ENCODE measurements around the gene PRUNE1. TPM values are rescaled to one million over a fixed set of nuclear protein-coding genes. Genes with fewer than 3 reads are reported as not detected.

The PRUNE1 gene
- total RNA-seq, 1 donor from 2014 or later, result 22.6 TPM

DNA sequence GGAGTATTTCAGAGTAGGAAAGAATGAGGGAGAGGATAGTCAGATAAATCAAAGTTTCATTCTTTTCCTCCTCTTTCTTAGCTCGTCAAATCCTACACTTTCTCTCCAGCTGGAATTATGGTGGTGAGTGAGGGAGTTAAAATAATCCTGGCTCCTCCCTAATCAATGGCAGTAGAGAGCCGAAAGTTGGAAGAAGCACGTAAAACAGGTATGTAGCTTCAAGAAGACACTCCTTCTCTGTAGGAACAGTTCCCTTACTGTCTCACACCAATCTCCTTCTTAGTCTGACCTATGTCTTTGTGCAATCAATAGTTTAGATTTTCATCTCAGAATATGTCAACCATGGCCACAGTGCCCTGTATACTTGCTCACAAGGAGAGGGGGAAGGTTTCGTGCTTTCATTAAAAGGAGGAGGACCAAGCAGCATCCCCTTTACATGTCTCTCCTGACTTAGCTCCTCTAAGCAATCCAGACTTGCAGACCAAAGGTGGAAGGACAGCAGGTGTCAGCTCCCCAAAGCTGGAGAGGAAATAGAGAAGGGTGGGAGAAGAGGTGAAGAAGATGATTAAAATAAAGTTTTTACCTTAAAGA is 2.4 kb upstream of the PRUNE1 start:
- no peak for DNase-seq (ENCODE audit: low spot score)

DNA sequence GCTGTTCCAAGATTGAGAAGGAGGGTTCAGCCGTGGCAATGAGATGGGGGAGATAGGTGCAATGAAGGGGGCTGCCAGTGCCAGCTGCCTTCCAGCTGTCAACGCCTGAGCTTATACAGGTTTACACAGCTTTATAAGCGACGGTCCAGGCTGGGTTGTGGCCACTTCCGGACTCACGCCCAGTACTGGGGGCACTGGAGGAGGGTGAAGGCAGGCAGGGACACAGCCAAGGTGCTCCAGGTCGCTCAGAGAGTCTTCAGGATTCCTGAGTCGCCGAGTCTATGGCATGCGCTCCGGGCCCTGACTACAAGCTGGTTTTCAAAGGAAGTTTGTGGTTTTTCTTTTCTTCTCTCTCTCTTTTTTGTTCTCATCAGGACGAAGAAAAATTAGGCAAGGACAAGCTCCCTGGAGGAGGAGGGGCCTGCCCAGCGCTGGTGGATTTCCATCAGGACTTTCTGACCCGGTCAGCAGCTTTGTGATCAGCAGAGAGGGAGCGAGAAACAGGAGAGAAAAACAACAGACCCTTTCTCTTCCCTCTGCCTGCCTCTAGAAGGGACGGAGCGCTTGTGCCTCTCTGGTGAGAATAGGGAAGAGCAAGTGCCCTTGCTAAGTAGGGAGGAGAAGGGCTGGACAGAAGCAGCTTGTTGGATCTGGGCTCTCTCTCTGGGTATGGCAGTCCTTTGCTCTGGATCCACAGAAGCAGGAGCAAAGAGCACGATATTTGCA is 1.8 kb upstream of the PRUNE1 start, which contains the start of gene MINDY1:
MINDY1 (minus strand) TSS at position 576 of the 726 bp plus-strand sequence. CDS start 4,285 bp downstream, outside the sequence.
- peak; percentile 93 for DNase-seq (ENCODE audit: low spot score)

DNA sequence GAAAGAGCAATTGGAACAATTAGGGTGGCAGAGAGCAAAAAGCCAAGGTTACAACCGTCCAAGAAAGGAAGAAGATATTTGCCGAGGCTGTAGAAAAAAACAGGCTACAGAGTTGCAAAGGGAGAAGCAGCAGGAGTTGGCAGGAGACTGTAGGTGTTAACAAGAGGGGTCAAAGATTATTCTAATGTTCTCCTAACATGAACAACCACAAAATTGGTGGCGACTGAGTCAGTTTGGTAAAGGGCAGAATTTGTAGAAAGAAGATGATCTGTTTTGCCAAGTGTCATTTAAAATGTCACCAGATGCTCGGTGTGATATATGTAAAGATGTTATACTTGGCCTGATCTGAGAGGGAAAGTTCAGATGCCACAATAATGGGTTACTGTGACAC is 401 bp upstream of the PRUNE1 start:
- no peak for DNase-seq (ENCODE audit: low spot score)

DNA sequence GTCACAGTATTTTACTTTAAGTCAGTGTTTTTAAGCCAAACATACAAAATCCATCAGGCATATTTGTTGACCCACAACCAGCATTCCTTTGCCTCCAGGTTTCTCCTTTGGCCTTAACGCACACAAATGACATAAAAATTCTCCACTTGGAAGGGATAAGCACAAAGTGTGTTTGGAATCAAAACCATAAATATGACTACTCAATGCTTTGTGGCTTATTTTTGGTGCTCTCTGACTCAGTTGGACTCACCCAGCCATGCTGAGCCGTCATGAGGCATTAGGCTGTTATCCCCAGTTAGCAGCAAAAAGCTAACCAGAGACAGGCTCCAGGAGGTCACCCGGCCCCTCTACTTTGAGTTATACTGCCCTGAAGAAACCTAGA is 948 bp downstream of the PRUNE1 start:
- DNase-seq (ENCODE audit: low spot score), result peak; percentile 48

DNA sequence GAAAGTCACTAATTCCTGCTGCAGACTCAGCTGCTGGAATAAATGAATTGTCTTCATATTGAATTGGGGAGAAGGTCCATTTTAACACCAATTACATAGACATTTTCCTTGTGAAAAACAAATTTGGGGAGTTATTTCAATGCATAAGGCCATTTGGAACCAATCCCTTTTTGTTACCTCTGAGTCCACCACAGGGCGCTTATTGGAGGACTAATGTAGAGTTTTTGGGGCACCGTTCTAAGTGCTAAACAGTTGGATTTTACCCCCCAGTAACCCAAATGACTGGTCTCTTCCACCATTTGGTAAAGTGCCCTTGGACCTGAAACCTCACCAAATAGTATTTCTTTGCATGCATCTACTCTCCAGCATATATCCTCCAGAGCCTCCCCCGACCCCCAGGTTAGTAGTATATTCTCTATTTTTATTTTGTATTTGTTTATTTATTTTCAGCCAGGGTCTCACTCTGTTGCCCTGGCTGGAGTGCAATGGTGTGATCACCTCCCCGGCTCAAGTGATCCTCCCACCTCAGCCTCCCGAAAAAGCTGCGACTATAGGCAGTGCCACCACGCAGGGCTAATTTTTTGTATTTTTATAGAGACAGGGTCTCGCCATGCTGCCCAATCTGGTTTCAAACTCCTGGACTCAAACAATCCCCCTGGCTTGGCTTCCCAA is 1.6 kb downstream of the PRUNE1 start:
- DNase-seq (ENCODE audit: low spot score), result no peak

DNA sequence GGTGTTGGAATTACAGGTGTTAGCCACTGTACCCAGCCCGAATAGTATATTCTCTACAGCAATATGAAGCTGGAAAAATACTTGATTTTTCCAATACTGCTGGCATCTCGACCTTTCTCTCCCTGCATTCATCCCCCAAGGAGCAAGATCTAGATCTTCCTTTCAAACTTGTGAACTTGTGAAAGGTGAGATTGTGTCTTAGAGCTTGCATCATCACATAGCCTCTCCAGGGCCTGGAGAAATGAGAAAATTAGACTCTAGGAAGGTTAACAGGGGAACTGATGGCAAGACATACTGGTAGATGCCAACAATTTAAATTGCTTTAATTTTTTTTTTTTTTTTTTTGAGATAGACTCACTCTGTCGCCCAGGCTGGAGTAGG is 2.1 kb downstream of the PRUNE1 start:
- no peak for DNase-seq (ENCODE audit: low spot score)

DNA sequence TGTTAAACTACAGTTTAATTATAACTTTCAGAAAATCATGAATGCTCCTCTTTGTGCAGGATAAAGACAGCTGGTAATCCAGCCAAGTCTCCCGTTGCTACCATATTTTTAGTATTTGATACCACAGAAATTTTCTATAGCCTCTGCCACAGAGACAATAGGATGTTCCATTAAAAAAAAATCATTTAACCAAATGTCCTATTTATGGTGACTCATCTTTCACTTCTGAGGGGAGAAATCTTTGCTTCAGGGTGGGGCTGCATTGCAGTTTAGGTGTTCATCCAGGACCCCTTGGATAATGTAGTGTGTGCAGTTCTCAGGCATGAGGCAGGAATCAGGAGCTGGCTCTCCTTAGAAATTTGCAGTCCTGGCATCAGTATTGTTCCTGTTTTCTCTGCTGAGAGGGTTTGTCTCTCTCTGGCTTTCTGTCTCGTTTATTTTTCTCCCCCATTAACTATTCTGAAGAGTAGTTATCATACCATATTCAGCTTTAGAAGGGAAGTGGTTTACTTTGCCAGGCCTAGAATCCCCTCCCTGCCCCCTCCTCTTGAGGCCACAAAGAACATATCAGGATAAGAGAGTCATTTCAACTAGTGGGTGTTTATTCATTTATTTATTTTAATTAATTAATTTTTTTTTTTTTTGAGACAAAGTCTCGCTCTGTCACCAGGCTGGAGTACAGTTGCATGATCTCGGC is 3.1 kb downstream of the PRUNE1 start:
- no peak for DNase-seq (ENCODE audit: low spot score)

DNA sequence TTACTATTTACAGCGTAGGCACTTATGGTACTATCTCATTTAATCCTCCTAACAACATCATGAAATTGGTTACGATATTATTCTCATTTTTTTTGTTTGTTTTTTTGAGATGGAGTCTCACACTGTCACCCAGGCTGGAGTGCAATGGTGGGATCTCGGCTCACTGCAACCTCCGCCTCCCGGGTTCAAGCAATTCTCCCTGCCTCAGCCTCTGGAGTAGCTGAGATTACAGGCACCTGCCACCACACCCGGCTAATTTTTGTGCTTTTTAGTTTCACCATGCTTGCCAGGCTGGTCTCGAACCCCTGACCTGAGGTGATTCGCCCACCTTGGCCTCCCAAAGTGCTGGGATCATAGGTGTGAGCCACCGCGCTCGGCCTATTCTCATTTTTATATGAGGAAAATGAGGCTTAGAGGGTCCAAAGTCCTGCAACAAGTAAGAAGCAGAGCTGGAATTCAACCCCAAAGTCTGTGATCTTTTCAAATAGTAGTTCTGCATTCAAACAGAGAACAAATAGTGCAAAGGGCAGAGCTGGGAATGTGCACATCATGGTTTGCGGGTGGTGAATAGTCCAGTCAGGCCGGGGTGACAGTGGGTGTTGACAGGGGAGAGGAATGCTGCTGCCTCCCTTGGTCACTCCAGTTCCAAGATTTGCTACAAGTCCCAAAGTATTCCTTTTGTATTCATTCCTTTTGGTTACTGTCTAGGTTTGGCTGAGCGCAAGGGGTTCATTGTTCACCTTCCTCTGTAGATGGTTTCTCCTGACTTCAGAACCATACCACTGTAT is 4.6 kb downstream of the PRUNE1 start:
- DNase-seq (ENCODE audit: low spot score), result no peak

DNA sequence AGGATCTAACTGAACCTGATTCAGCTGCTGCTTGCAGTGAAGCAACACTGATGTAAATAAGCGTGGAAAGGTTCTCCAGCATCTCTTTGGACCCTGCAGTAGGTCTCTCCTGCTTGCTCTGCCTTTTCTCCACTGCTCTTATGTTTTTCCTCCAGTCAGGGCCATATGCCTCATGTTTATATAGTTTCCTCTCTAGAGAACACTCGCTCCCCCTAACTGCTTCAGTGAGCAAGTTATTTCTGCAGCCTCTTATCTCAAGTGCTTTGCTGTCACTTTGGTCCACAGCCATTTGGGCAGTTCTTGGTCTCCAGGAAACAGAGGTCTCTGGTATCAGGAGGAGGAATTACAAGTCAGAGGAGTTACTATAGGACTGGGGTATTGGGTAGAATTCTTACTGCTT is 5.3 kb downstream of the PRUNE1 start:
- peak; percentile 96 for DNase-seq (ENCODE audit: low spot score)

DNA sequence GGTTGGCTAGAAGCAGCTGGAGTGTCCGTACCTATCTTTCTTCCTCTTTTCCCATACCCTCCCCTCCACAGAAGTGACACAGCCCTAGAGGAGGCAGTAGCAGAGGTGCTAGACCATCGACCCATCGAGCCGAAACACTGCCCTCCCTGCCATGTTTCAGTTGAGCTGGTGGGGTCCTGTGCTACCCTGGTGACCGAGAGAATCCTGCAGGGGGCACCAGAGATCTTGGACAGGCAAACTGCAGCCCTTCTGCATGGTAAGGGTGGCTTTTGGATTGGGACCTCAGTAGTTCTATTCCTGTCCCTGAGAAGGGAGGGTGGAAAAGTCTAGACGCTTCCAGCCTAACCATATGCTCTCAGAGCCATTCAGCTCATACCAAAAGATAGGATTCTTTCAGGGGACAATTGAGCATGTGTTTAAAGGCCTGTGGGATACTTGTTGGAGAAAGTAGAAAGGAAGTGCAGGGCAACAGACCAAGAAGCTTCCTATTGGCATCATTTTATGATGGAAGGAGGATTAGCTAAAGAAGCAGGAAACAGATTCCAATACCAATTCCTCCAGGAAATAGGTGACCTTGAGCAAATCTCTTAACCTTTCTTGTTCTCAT is 16.4 kb downstream of the PRUNE1 start:
- DNase-seq (ENCODE audit: low spot score), result peak; percentile 69

DNA sequence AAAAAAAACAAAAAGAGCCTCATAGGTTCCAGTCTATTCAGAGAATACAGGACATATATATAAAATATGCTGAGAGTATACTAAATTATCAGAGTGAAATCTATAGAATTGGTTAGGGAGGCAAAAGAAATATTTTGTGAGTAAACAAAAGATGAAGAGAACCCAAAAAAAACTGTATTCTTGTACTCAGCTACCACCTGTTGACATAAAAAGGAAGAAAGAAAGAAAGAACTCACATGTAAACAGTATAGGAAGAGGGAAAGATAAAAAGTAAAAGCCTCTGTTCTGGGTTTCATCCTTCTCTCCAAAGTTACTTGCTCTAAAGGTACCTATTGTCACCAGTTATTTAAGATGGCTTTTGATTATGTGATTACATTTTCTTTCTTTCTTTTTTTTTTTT is 18.2 kb downstream of the PRUNE1 start:
- DNase-seq (ENCODE audit: low spot score), result no peak

DNA sequence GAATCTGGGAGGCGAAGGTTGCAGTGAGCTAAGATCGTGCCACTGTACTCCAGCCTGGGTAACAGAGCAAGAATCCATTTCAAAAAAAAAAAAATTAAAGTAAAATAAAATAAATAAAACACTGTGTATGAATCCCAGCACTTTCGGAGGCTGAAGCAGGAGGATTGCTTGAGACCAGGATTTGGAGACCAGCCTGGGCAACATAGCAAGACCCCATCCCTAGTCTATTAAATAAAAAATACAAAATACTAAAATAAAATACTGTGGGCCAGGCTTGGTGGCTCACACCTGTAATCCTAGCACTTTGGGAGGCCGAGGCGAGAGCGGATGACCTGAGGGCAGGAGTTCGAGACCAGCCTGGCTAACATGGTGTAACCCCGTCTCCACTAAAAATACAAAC is 23.9 kb downstream of the PRUNE1 start:
- DNase-seq (ENCODE audit: low spot score), result no peak

DNA sequence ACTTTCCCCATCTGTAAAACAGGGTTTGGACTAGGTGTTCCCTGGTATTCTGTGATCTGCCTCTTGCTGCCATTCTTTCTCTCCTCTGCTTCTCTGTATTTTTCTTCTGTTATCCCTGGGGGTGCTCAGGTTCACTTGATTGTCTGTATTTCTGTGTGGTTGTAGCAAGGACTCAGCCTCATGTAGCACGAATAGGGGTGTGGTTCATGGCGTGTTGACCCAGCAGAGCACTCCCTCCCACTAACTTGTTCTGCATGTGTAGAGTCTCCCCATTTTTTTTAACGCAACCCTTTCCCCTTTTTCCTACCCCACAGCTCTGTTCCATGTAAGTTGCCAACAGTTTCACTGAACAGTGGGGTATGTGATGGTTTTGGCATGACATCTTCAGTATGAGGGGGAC is 26.9 kb downstream of the PRUNE1 start:
- DNase-seq (ENCODE audit: low spot score), result no peak

DNA sequence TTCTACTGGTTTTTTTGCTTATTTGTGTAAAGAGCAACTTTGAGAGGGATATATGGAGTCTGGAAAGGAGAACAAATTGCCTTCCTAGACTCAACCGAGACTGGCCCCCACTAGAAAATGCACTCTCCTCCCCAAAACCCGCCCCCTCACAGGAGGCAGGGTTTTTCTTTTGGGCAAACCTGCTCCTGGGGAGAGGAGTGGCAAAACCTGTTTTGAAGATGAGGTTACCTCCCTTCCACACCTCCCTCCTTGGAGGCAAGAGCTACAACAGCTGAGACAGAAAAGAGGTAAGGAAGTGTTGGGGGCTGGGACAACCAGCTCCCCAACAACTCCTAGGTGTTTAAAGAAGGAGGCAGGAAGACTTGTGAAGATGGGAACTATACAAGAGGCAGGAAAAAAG is 28.1 kb downstream of the PRUNE1 start, which contains the start of gene BNIPL:
BNIPL (plus strand) TSS at position 231 of the 400 bp plus-strand sequence; CDS start at position 371, 140 bp downstream.
- DNase-seq (ENCODE audit: low spot score), result peak; percentile 53

DNA sequence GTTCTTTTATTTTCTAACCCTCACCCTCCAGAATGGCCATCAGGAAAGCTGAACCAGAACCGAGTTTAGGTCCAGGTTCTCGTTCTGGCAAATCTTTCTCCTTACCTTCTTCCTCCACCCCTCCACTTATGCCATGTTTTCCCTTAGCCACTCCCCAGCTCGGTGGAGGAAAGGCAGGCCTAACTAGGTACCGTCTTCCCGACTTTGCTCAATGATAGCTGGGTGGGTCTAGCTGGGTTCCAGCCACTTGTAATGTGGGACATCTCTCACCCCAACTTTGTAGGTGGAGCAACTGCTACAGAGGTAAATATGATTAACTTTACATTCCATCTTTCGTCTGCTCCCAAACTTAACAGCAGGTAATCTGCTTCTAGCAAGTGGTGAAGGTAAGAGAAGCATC is 28.8 kb downstream of the PRUNE1 start:
- no peak for DNase-seq (ENCODE audit: low spot score)

DNA sequence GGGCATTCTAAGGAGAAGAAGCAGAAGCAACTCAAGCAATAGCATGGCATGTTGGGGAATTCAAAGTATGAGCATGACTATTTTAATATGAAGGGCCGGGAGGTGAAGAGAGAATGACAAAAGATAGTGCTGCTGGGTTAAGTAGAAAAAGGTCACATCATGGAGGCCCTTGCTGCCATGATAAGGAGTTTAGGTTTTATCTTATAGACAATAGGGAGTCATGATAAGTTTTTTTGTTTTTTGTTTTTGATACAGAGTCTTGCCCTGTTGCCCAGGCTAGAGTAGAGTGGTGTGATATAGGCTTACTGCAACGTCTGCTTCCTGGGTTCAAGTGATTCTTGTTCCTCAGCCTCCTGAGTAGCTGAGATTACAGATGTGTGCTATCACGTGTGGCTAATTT is 31.3 kb downstream of the PRUNE1 start:
- DNase-seq (ENCODE audit: low spot score), result no peak

DNA sequence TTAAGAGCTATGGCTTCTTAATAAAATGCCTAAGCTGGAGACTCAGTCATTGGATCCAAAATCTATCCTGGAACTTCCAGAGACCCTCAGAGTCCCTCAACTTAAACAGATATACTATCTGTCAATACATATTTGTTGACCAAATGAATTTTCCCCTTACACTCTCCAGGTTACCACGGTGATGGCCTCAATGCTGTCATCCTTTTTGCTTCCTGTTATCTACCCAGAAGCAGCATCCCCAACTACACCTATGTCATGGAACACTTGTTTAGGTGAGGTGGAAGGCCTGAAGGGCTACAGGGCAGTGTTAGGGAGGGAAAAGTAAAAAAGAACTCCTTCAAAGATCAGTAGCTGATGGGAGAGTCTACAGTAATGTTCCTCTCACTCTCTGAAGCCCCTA is 34.9 kb downstream of the PRUNE1 start:
- no peak for DNase-seq (ENCODE audit: low spot score)

DNA sequence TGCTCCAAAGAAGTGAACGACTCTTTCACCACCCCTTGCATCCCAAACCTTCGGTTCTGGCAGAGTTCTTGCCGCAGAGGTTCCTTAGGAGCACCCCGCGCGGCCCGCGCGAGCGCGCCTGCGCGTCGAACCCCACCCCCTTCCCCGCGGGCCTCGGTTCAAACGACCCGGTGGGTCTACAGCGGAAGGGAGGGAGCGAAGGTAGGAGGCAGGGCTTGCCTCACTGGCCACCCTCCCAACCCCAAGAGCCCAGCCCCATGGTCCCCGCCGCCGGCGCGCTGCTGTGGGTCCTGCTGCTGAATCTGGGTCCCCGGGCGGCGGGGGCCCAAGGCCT is 39.3 kb downstream of the PRUNE1 start, which contains the start of gene C1orf56:
C1orf56 (plus strand) TSS at position 161 of the 334 bp plus-strand sequence; CDS start at position 258, 97 bp downstream.
- DNase-seq (ENCODE audit: low spot score), result peak; percentile 83

DNA sequence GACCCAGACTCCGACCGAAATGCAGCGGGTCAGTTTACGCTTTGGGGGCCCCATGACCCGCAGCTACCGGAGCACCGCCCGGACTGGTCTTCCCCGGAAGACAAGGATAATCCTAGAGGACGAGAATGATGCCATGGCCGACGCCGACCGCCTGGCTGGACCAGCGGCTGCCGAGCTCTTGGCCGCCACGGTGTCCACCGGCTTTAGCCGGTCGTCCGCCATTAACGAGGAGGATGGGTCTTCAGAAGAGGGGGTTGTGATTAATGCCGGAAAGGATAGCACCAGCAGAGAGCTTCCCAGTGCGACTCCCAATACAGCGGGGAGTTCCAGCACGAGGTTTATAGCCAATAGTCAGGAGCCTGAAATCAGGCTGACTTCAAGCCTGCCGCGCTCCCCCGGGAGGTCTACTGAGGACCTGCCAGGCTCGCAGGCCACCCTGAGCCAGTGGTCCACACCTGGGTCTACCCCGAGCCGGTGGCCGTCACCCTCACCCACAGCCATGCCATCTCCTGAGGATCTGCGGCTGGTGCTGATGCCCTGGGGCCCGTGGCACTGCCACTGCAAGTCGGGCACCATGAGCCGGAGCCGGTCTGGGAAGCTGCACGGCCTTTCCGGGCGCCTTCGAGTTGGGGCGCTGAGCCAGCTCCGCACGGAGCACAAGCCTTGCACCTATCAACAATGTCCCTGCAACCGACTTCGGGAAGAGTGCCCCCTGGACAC is 39.8 kb downstream of the PRUNE1 start:
- DNase-seq (ENCODE audit: low spot score), result peak; percentile 65

DNA sequence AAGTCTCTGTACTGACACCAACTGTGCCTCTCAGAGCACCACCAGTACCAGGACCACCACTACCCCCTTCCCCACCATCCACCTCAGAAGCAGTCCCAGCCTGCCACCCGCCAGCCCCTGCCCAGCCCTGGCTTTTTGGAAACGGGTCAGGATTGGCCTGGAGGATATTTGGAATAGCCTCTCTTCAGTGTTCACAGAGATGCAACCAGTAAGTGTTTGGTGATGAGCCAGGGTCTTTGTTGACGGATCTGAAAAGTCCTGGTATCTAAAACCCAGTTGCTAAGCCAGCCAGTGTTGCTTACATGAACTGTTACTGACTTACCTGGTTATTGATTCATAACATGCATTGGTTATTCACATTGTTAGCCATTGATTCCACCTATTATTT is 40.4 kb downstream of the PRUNE1 start:
- DNase-seq (ENCODE audit: low spot score), result no peak

Data from umbilical cord (tissue), 2 donors.